Stimulated activated CD4-positive, alpha-beta T cell treated with anti-CD3 and anti-CD28 coated beads, Interleukin-15, amount 100 ng/mL, for 24 hours (primary cell): Measurements from ENCODE around the gene VAV3.
"Not testable (repeated sequence)": the region's sequence is repeated elsewhere in the genome, so short reads cannot be mapped to it uniquely, and the experiment has no call there.

ENCODE experiments used
- DNase-seq: peaks from one replicate; pipeline ENCODE4 v3.0.0-alpha.2; 2020

The VAV3 gene

GRCh38 chr1:107965110-107965991 lies at the start of gene VAV3:
Gene VAV3, minus strand, starts transcription at chr1:107965180. Its CDS starts 311 bp downstream, at chr1:107964869.
- DNase-seq: peak; percentile 81

- DNase-seq: no peak
Observed at GRCh38 chr1:108012553-108012952, 47.6 kb upstream of the VAV3 start.

- no peak for DNase-seq
Observed at GRCh38 chr1:108011295-108011694, 46.3 kb upstream of the VAV3 start.

- DNase-seq: no peak
Observed at GRCh38 chr1:108010581-108010980, 45.6 kb upstream of the VAV3 start.

GRCh38 chr1:108009603-108010195 lies 44.7 kb upstream of the VAV3 start:
- DNase-seq: no peak

- DNase-seq: no peak
Observed at GRCh38 chr1:108007531-108007930, 42.6 kb upstream of the VAV3 start.

GRCh38 chr1:108007070-108007469 lies 42.1 kb upstream of the VAV3 start:
- no peak for DNase-seq

- DNase-seq: not testable (repeated sequence)
Observed at GRCh38 chr1:108004919-108005318, 39.9 kb upstream of the VAV3 start.

GRCh38 chr1:108000620-108001111 lies 35.7 kb upstream of the VAV3 start:
- DNase-seq: no peak

- DNase-seq: no peak
Observed at GRCh38 chr1:108000184-108000583, 35.2 kb upstream of the VAV3 start.

GRCh38 chr1:107997866-107998265 lies 32.9 kb upstream of the VAV3 start:
- no peak for DNase-seq

GRCh38 chr1:107993920-107994319 lies 28.9 kb upstream of the VAV3 start:
- DNase-seq: no peak

GRCh38 chr1:107992347-107992746 lies 27.4 kb upstream of the VAV3 start:
- no peak for DNase-seq

- no peak for DNase-seq
Observed at GRCh38 chr1:107991371-107992066, 26.5 kb upstream of the VAV3 start.

GRCh38 chr1:107990606-107991005 lies 25.6 kb upstream of the VAV3 start:
- DNase-seq: no peak

- DNase-seq: no peak
Observed at GRCh38 chr1:107981277-107981676, 16.3 kb upstream of the VAV3 start.

GRCh38 chr1:107979926-107980325 lies 14.9 kb upstream of the VAV3 start:
- DNase-seq: no peak

- DNase-seq: no peak
Observed at GRCh38 chr1:107979088-107979487, 14.1 kb upstream of the VAV3 start.

GRCh38 chr1:107976836-107977235 lies 11.9 kb upstream of the VAV3 start:
- no peak for DNase-seq

GRCh38 chr1:107976431-107976830 lies 11.5 kb upstream of the VAV3 start:
- DNase-seq: peak; percentile 35

GRCh38 chr1:107975851-107976250 lies 10.9 kb upstream of the VAV3 start:
- no peak for DNase-seq

- DNase-seq: no peak
Observed at GRCh38 chr1:107974090-107974489, 9.1 kb upstream of the VAV3 start.

- no peak for DNase-seq
Observed at GRCh38 chr1:107972391-107973180, 7.6 kb upstream of the VAV3 start.
